PC-9 (cell line): ENCODE results near the gene VGF. TPM values are rescaled to one million over a fixed set of nuclear protein-coding genes. Genes with fewer than 3 reads are reported as not detected.
A peak's percentile ranks its signal among the peaks of the same experiment; 100 is the strongest.

Source experiments
- BruUV-seq: library from RNA; stranded (reverse); fragments of 400-500 nt; replicated peaks from 2 replicates; lab custom pipeline; 2021; lab: Mats Ljungman, UMichigan
- CTCF ChIA-PET: fragments of 300-600 bp; sonication (Branson Sonifier 250); formaldehyde crosslinking; loops from one replicate; lab custom pipeline; 2022; ENCODE audit warnings: antibody characterized with exemption; lab: Charles Lee
- POLR2A ChIA-PET: fragments of 300-600 bp; sonication (Branson Sonifier 250); formaldehyde crosslinking; loops from one replicate; lab custom pipeline; 2022; ENCODE audit warnings: antibody characterized with exemption; ENCODE audit not compliant: unreplicated experiment; lab: Charles Lee
- DNase-seq, 2 experiments: peaks; one replicate each; pipeline versions ENCODE4 v3.0.0 to v3.0.0-alpha.2; 2015 to 2022; ENCODE audit warnings: mixed read lengths in 1 of 2
- H2AFZ ChIP-seq: fragments of 200-600 bp; sonication (generic); 2 replicates; pipeline ENCODE4 v1.8.1; 2017; ENCODE audit warnings: antibody characterized with exemption
- H3F3A ChIP-seq: fragments of 200-600 bp; sonication (generic); 2 replicates; pipeline ENCODE4 v1.8.1; 2017; ENCODE audit warnings: antibody characterized with exemption, mild to moderate bottlenecking, low read depth; ENCODE audit not compliant: insufficient read depth
- H3K27ac ChIP-seq: fragments of 200-600 bp; sonication (generic); 2 replicates; pipeline ENCODE4 v1.6.1; 2016; ENCODE audit warnings: mixed run types
- H3K27me3 ChIP-seq: fragments of 200-600 bp; sonication (generic); 2 replicates; pipeline ENCODE4 v1.6.1; 2016; ENCODE audit warnings: low read depth, mixed run types; ENCODE audit not compliant: insufficient read depth
- H3K36me3 ChIP-seq: fragments of 200-600 bp; sonication (generic); 2 replicates; pipeline ENCODE4 v1.6.1; 2016; ENCODE audit warnings: low read depth, mixed run types
- H3K4me1 ChIP-seq: fragments of 200-600 bp; sonication (generic); replicated peaks from 2 replicates; pipeline ENCODE4 v1.6.1; 2016; ENCODE audit warnings: mixed run types; ENCODE audit not compliant: insufficient read depth
- H3K4me2 ChIP-seq: fragments of 200-600 bp; sonication (generic); 2 replicates; pipeline ENCODE4 v1.6.1; 2017; ENCODE audit warnings: mixed run types
- H3K4me3 ChIP-seq: fragments of 200-600 bp; sonication (generic); 2 replicates; pipeline ENCODE4 v1.6.1; 2016; ENCODE audit warnings: mixed run types
- H3K79me2 ChIP-seq: fragments of 200-600 bp; sonication (generic); 2 replicates; pipeline ENCODE4 v1.6.1; 2017; ENCODE audit warnings: low read depth, mixed run types
- H3K9me2 ChIP-seq: fragments of 200-600 bp; sonication (generic); 2 replicates; pipeline ENCODE4 v1.8.1; 2017; ENCODE audit warnings: mild to moderate bottlenecking; ENCODE audit not compliant: insufficient read depth
- H3K9me3 ChIP-seq: fragments of 200-600 bp; sonication (generic); 2 replicates; pipeline ENCODE4 v1.8.1; 2016; ENCODE audit warnings: low read depth; ENCODE audit not compliant: insufficient read depth
- H4K20me1 ChIP-seq: fragments of 200-600 bp; sonication (generic); 2 replicates; pipeline ENCODE4 v1.8.1; 2017; ENCODE audit not compliant: insufficient read depth
- CTCF ChIP-seq: fragments of 200-600 bp; sonication (generic); conservative IDR thresholded peaks from 2 replicates; pipeline ENCODE4 v1.6.1; 2017; ENCODE audit warnings: mixed run types, antibody characterized with exemption, mild to moderate bottlenecking, moderate library complexity
- EZH2 ChIP-seq: fragments of 200-600 bp; sonication (generic); IDR thresholded peaks from 2 replicates; pipeline ENCODE4 v1.8.0; 2017; ENCODE audit warnings: antibody characterized with exemption, low read depth
- intact Hi-C: fragments of 100-400 bp; cut with micrococcal nuclease; formaldehyde crosslinking; loops from one replicate; pipeline ENCODE4 v1.10.0; 2022; ENCODE audit not compliant: unreplicated experiment
- total RNA-seq: library from RNA; stranded (reverse); gene quantifications from 2 replicates; pipeline ENCODE4 v1.2.3, GENCODE V29; 2021

VGF gene
- total RNA-seq, 1 experiment from 2014 or later: 2.1 TPM

- no peaks in the 10 kb centered on the region for H3K27me3 ChIP-seq
- no peak overlapping the region for H3K4me2 ChIP-seq
- no peaks in the 10 kb centered on the region for H3K9me3 ChIP-seq
- POLR2A ChIA-PET: no interaction called here
- no peaks in the 10 kb centered on the region for H3K36me3 ChIP-seq
- no peaks in the 10 kb centered on the region for H3K79me2 ChIP-seq
- CTCF ChIA-PET: no interaction called here
- intact Hi-C loops: no loop called here
- H3K4me3 ChIP-seq: no peak overlapping the region
- H4K20me1 ChIP-seq: no peaks in the 10 kb centered on the region
- H2AFZ ChIP-seq: no peak overlapping the region
- H3K9me2 ChIP-seq: no peaks in the 10 kb centered on the region
- no peak overlapping the region for H3K27ac ChIP-seq
- no peak for DNase-seq
- H3K4me1 ChIP-seq: no peaks in the 10 kb centered on the region
- no TSS peak for BruUV-seq
- no peak for TF ChIP-seq EZH2
- TF ChIP-seq CTCF: no peak
- no peaks in the 10 kb centered on the region for H3F3A ChIP-seq
These were observed 37.2 kb upstream of the VGF start for GRCh38 chr7:101202603-101202918.

GRCh38 chr7:101201695-101202602, 36.6 kb upstream of the VGF start:
- H3K27me3 ChIP-seq: no peaks in the 10 kb centered on the region
- intact Hi-C loops: no loop called here
- ChIA-PET POLR2A (no interaction called here), CTCF (interaction anchor here (0.6 kb wide), 1 partner anchor 90 kb away, joined by 3 read pairs; no protein-coding TSS in a partner anchor)
- no TSS peak for BruUV-seq
- H3K4me3 ChIP-seq: no peak overlapping the region
- H3K9me2 ChIP-seq: no peaks in the 10 kb centered on the region
- no peaks in the 10 kb centered on the region for H3K4me1 ChIP-seq
- H4K20me1 ChIP-seq: no peaks in the 10 kb centered on the region
- no peaks in the 10 kb centered on the region for H3F3A ChIP-seq
- no peak overlapping the region for H3K27ac ChIP-seq
- no peak overlapping the region for H3K4me2 ChIP-seq
- H3K79me2 ChIP-seq: no peaks in the 10 kb centered on the region
- no peaks in the 10 kb centered on the region for H3K36me3 ChIP-seq
- no peaks in the 10 kb centered on the region for H3K9me3 ChIP-seq
- no peak overlapping the region for H2AFZ ChIP-seq
- TF ChIP-seq CTCF (no peak), EZH2 (no peak)
- no peak for DNase-seq

- TF ChIP-seq CTCF (no peak), EZH2 (no peak)
- no peaks in the 10 kb centered on the region for H3K27me3 ChIP-seq
- no peak within 1 kb of the TSS for H3K27ac ChIP-seq
- H3K4me3 ChIP-seq: no peak within 1 kb of the TSS
- H3K4me2 ChIP-seq: no peak within 1 kb of the TSS
- H3K79me2 ChIP-seq: no peaks in the 10 kb centered on the region
- peak in 1 of 2 experiments; percentile 21 for DNase-seq
- H2AFZ ChIP-seq: no peak within 1 kb of the TSS
- no peaks in the 10 kb centered on the region for H3K36me3 ChIP-seq
- no peaks in the 10 kb centered on the region for H3K4me1 ChIP-seq
- ChIA-PET POLR2A (no interaction called here), CTCF (no interaction called here)
- H4K20me1 ChIP-seq: no peaks in the 10 kb centered on the region
- intact Hi-C loops: no loop called here
- no peaks in the 10 kb centered on the region for H3K9me2 ChIP-seq
- no TSS peak for BruUV-seq
- H3F3A ChIP-seq: no peaks in the 10 kb centered on the region
- H3K9me3 ChIP-seq: no peaks in the 10 kb centered on the region
These were observed 35.7 kb upstream of the VGF start, which contains the start of gene MOGAT3 for GRCh38 chr7:101200862-101201599. MOGAT3 (minus strand) TSS chr7:101201036; CDS start chr7:101200854, 182 bp downstream.
